ENCODE data around the gene DCC. TPM values are rescaled to one million over a fixed set of nuclear protein-coding genes. Genes with fewer than 3 reads are reported as not detected.

The DCC gene
- total RNA-seq, 1 donor from 2014 or later, result not detected

DNA sequence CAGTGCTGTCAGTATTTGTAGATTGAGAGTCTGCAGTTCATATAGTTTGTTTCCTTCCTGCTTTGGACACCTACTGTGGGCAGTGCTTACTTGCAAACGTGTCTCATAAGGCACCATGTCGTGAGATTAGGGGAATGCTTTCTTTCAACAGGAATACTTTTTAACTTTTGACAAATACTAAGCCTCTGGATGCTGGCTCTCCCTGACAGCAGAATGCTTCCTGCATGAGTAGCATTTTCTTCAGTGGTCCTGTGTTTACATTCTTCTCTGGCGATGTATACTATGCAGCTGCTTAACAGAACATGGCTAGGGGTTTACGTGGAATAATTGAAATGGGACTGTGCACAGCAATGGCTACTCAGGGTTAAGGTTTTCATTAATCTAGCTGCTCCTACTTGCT lies 1077.0 kb downstream of the DCC start:
- no peak for DNase-seq (ENCODE audit: low read depth)
- no peak for TF ChIP-seq CTCF (conservative IDR thresholded peaks at IDR 0.05; ENCODE audit: low read depth, low read length)
- no peak overlapping the region for H3K4me3 ChIP-seq (ENCODE audit: low read depth, low read length)

- DNase-seq (ENCODE audit: low read depth), result no peak
- TF ChIP-seq CTCF (conservative IDR thresholded peaks at IDR 0.05; ENCODE audit: low read depth, low read length), result no peak
- H3K4me3 ChIP-seq (ENCODE audit: low read depth, low read length), result no peak overlapping the region
Observed at GRCh38 chr18:53421869-53422268, 1081.9 kb downstream of the DCC start.

DNA sequence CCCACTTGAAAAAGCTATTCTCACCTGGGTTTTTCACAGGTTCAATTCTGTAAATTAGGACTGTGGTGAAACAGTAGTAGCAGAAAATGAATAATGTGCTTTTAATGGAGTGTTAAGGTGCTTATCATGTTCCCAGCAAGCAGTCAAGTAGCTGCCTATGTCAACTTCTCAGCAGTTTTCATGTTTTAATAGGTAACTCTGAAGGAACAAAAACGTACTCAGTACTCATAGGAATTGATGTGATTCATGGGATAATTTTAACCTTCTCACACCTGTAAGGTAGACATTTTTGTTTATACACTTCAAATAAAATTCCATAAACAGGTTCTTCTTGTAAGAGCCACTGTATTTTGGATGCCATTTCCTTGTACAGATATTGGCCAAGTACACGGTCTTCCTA lies 1082.9 kb downstream of the DCC start:
- no peak overlapping the region for H3K4me3 ChIP-seq (ENCODE audit: low read depth, low read length)
- no peak for TF ChIP-seq CTCF (conservative IDR thresholded peaks at IDR 0.05; ENCODE audit: low read depth, low read length)
- no peak for DNase-seq (ENCODE audit: low read depth)

GRCh38 chr18:53426666-53427184 lies 1086.7 kb downstream of the DCC start:
- no peak overlapping the region for H3K4me3 ChIP-seq (ENCODE audit: low read depth, low read length)
- DNase-seq (ENCODE audit: low read depth), result no peak
- no peak for TF ChIP-seq CTCF (conservative IDR thresholded peaks at IDR 0.05; ENCODE audit: low read depth, low read length)

- no peak overlapping the region for H3K4me3 ChIP-seq (ENCODE audit: low read depth, low read length)
- no peak for TF ChIP-seq CTCF (conservative IDR thresholded peaks at IDR 0.05; ENCODE audit: low read depth, low read length)
- DNase-seq (ENCODE audit: low read depth), result no peak
Observed at GRCh38 chr18:53441761-53442414, 1101.9 kb downstream of the DCC start.

DNA sequence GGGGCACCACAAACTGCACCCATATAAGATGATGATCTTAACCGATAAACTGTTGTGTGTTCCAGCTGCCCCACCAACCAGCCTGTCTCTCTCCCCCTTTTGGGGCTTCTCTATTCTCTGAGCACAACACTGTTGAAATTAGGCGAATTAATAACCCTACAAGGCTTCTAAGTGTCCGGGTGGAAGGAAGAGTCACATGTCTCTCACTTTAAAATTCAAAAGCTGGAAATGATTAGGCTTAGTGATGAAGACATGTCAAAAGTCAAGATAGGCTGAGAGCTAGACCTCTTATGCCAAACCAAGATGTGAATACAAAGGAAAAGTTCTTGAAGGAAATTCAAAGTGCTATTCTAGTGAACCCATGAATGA lies 1102.4 kb downstream of the DCC start:
- no peak overlapping the region for H3K4me3 ChIP-seq (ENCODE audit: low read depth, low read length)
- DNase-seq (ENCODE audit: low read depth), result no peak
- TF ChIP-seq CTCF (conservative IDR thresholded peaks at IDR 0.05; ENCODE audit: low read depth, low read length), result no peak

GRCh38 chr18:53443336-53443735 lies 1103.3 kb downstream of the DCC start:
- no peak overlapping the region for H3K4me3 ChIP-seq (ENCODE audit: low read depth, low read length)
- TF ChIP-seq CTCF (conservative IDR thresholded peaks at IDR 0.05; ENCODE audit: low read depth, low read length), result no peak
- DNase-seq (ENCODE audit: low read depth), result no peak

All from epithelial cell of proximal tubule (primary cell).